GM19240 (cell line): Measurements from ENCODE around the gene DDIT4.
"Not testable (repeated sequence)": the region's sequence is repeated elsewhere in the genome, so short reads cannot be mapped to it uniquely, and the experiment has no call there.

Experiments
- DNase-seq: peaks from one replicate; pipeline ENCODE4 v3.0.0; 2011; ENCODE audit warnings: low spot score; ENCODE audit not compliant: insufficient read length

Gene DDIT4

DNA sequence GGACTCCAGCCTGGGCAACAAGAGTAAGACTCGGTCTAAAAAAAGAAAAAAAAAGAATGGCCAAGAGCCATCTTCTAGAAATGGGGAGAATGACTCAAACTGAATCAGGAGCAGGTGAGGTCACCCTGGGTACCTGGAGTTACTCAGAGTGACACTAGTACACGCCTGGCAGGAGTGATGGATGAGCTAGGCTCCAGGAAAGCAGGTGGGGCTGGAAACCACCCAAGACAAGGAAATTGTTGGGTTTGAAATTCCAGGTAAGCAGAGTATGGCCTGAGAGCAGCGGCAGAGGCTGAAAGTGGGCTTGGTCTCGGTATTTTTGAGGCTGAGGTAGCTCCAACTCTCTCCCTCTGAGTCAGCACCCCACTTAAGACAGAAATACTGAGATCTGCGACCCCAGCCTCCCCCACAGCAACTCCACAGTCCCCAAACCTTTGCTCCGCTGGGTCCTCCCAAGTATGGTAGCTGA is 18.5 kb downstream of the DDIT4 start:
- DNase-seq, result no peak

DNA sequence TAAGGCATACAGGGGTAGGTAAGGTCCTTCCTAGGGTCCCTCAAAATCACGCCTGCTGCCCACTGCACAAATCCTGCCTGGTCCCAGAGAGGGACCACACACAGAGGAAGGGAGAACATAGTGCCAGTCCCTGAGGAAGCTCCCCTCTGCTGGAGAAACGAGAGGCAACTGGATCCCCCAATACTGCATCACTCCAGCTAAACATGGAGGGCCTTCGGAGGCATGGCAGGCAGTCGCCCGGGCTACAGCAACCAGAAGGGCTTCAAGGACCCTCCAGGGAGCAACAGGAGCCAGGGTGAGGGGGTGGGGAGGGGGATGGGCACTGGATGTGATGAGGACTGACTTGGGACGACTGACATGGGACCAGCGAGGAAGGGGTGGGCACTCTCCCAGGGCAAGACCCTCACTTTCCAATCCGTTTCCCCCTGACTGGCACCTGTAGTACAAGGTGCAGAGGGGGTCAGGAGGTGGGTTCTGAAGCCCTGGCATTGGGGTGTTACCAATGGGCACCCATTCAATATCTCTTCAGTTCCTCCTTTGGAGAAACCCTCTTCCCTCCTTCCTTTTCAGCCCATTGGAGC is 21.7 kb downstream of the DDIT4 start:
- DNase-seq, result no peak

DNA sequence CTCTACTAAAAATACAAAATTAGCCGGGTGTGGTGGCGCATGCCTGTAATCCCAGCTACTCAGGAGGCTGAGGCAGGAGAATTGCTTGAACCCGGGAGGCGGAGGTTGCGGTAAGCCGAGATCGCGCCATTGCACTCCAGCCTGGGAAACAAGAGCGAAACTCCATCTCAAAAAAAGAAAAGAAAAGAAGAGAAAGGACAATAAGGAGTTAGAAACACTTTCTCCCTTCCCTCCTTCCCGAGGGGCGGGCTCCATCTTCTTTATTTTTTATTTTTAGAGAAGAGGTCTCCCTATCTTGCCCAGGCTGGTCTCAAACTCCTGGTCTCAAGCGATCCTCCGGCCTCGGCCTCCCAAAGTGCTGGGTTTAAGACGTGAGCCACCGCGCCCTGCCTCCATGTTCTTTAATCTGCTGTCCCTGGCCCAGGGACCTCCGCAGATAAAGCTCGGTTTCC is 23.1 kb downstream of the DDIT4 start:
- DNase-seq, result not testable (repeated sequence)

DNA sequence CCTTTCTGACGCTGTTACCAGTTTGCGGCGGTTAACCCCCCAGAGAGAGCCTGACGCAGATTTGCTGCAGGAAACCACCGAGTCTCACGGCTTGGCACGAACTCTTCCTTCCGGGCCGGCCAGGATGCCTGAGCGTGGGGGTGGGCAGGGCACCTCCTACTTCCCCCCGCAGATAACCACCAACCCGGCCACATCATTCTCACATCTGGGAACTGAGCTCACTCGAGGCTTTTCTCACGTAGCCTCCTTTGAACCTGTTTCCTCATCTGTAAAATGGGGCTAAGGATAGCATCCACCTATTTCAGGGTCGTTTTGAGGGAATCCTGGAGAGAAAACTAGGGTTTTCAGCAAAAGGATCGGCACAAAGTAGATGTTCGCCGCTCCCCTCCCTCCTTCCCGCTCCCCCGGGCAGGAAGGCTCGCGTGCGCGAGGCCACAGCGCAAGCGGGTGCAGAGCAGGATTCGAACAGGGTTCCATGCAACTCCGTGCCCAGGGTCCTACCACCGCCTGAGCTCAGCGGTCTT is 23.6 kb downstream of the DDIT4 start:
- no peak for DNase-seq

DNA sequence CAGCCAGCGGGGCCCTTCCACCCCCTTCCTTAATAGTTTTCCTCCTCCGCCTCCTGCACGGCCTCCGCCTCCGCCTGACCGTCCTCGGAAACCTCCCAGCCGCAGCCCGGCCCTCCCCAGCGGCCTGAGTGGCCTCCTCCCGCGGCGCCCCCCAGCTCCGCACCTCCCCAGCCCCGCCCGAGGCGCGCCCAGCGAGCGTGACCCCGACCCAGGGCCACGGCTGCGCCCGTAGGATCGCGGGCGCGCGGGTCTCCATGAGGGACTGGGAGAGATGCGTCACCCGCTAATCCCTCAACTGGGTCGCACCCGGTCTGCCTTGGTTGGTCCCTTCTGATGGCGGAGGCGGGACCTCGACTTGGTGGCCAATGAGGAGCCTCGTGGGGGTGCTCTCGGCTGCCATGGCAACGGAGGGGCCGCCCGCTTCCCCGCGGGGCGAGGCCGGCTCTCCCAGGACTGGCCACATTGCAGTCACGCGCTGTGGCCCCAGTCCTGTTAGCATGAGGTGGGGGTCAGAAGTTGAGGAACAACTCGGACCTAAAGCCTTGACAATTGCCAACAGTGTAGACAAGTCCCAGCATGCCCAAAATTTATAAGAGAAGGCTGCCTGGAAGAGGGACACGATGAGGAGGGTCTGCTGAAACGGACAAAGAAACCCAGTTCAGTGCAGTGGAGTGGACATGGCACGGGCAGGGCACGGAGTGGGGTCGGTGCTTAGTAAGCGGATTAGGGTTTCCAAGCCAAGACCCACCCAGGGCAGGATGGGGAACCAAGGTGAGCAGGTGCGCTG is 24.3 kb downstream of the DDIT4 start:
- peak; percentile 83 for DNase-seq

DNA sequence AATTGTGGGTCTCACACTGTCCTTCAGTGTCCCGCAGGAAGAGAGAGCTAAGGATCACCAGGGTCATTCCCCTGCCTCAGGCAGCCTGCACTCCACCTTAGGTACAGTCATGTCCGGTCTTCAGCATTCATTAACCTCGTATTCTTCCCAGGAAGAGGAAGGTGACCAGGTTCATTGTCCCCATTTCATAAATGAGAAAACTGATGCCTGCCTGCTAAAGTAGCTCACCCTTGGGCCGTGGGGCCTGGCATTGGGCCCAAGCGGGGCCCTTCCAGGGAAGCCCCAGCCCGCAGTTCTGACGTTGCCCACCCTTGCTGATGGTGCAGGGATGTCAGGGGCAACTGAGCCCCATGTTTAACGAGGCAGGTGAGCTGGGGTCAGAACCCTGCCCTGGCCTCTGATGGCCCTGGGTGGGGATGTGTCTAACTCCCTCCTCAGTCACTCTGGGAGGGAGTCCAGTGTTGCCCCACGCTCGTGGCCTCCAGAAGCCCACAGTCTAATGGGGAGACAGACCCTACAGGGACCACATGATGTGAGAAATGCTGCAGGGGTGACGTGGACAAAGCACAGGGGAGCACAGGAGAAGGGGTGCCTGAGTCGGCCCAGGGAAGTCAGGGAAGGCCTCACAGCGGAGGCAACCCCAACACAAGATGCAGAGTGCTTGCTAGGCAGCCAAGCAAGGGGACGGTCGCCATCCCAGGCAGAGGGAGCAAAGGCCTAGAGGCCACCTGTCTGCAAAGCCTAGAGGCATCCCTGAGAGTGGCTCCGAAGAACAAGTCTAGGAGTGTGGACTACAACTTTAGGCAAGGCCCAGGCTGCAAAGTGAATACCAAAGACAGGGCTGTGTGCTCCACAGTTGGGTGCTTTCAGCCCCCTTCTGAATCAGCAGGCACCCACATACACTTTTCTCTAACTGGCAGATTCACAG is 25.1 kb downstream of the DDIT4 start:
- no peak for DNase-seq

DNA sequence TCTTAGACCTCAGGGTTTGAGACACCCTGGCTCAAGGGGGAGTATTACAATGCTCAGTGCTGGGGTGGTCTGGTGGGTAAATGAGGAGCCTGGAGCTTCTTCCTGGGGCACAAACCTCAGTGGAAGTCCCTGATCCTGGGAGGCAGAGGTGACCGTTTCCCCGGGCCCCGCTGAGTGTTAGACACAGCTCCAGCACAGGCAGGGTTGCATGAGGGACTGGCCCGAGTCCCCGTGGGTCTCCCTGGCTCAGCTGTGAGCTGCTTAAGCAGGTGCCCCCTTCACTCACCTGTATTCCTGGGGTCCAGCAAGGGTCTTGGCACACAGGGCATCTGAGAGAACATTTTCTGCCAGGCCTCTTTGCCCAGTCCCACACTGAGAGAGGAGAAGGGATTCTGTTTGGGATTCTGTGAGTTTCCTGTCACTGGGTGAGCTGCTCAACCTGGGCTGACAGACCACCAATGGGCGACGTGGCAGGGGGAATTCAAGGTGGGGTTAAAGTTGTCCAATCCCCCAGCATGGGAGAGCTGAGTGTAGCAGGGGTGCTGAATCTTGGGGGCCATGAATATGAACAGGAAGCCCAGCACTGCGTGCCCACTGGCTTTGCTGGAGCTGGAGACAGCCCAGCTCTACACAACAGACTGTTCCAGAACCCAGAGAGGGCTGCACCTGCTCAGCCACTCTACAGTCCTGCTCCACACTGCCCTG is 29.9 kb downstream of the DDIT4 start:
- no peak for DNase-seq

DNA sequence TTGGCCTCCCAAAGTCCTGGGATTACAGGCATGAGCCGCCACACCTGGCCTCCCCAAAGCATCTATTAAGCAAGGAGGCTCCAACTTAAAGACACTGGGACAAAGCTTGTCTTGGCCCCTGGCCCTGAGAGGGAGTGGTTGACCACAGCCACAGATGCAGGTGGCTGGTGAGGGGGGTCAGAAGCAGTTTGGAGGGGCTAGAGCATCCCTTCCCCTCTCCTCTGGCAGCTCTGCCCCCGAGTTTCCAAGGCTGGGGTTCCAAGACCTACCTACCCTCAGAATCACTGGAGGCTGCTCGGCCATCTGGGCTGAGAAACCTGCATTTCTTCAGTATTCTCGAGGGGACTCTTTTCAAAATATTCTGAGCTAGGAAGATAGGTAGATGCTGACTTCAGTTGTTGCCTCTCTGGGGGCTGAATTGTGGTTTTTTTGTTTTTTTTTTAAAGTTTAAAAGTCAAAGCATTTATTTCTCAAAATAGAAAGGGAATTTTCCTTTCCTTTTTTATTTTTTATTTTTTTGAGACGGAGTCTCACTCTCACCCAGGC is 32.6 kb downstream of the DDIT4 start:
- no peak for DNase-seq

DNA sequence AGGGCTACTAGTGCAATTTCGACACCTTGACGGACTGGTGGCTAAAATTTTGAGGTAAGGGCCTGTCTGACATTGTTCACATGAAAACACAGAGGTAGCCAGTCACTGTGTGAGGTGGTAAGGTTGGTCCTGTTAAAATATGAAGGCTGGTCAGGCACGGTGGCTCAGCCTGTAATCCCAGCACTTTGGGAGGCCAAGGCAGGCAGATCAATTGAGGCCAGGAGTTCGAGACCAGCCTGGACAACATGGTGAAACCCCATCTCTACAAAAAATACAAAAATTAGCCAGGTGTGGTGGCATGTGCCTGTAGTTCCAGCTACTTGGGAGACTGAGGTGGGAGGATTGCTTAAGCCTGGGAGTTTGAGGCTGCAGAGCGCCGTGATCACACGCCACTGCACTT is 34.0 kb downstream of the DDIT4 start:
- DNase-seq, result not testable (repeated sequence)

DNA sequence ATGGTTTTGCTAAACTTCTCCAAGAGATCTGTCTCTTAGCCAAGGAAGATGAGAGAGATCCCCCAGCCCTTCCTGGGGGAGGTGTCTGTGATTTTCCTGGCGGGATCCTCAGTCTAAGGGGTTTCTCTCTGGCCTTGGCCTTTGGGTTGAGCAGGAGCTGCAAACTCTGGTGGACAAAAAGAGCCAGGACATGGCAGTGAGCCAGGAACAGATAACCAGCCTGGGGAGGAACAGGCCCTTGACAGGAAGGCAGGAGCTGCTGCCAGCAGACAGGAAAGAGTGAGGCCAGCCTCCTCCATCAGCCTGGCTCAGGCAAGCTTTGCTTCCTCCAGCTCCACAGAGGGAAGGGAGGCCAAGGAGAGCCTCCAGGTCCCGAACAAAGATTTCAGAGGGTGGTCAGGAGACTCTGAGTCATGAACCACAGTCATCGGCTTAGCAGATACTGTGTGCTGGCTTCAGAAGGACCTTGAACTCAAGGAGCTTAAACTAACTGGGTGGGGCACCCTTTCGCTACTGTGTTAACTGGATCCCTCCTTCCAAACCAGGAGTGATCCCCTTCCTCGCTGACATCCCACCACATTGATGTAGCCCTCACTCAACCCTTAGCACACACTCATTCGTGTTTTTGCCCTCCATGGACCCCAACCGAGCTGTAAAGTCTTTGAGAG is 34.7 kb downstream of the DDIT4 start:
- no peak for DNase-seq

DNA sequence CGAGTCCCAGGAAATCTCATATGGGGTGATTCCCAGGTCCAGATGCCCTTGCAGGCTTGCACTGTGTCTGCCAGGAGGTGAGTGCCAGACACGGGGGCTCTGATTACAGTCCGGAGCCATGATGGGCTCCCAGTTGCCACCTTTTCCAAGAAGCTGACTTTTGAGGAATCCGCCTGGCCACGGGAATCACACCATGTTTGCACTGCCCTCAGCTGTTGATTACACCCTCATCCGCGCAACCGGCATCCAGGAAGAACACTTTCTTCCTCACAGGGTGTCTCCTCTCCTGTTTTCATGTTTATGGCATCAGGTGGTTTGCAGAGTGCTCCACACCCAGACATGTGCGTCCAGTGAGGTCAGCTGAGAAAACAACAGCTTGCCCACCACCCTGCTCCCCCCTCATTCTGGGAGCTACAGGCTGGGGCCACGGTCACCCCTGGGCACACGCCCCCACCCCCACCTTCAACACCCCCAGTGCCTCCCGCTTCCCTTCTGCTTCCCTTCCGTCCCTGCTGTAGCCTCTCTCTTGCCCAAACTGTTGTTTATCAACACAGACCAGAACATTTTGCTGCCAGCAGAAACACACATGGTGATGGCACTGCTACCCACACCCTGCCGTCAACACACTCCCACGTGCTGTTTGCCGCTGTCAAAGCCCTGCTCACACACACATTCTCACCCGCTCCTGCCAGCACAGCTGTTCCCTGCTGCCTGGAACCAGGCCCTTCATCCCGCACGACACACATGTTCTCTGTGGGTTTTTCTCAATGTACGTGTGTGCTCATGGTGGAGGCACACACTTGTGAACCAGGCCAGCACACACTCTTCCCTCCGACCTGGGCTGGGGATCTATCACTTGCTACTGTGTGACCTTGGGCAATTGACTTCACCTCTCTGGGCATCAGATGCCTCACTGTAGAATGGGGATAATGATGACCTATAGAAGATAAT is 35.8 kb downstream of the DDIT4 start:
- no peak for DNase-seq

DNA sequence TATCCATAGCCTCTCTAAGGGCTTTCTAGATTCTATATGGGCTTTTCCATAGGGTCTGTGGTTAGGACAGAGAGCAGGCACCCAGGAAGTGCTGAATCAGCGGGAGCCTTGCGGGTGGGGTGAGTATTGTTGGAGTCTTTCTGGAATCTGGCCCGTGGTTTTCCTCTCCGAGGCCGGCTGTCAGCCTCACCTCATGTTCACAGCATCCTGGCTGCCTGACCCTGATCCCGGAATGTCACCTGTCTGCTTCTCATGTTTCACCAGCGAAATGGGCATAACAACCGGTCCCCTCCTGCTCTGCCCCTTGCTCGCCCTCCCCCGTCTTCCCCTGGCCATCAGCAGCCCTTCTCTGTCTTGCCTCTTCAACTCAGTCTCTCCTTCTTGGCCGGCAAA is 36.5 kb downstream of the DDIT4 start:
- DNase-seq, result no peak

DNA sequence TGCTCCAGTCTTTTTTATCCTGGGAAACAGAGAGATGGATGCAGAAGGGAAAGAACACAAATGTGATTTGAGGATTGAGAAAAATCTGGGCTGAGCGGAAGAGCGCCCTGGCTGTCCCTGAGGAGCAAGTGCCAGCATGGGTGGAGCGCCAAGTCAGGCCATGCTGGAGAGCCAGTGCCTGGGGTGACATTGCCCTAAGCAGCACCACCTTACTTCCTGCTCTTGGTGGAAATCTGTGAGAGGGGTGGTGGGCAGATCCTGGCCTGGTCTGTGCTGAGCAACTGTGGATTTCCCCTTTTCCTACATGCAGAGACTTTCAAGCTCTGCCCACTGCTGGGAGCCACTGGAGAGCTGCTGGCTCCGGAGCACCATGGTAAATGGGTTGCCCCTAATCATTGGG is 36.9 kb downstream of the DDIT4 start:
- DNase-seq, result no peak

DNA sequence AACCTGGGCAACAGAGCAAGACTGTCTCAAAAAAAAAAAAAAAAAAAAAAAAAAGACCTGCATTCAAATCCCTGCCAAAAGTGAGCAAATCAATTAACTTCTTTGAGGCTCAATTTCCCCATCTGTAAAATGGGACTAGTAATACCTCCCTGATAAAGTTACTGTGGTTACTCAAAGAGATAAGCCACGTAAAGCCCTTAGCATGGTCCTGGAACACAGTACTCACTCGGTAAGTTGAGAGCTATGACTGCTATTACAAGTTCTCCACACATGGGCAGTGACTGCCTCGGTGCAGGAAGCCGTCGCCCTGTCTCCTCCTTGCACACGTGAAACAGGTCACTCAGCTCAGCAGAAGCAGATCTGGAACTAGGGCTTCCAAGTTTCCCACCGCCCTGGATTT is 37.9 kb downstream of the DDIT4 start:
- no peak for DNase-seq

DNA sequence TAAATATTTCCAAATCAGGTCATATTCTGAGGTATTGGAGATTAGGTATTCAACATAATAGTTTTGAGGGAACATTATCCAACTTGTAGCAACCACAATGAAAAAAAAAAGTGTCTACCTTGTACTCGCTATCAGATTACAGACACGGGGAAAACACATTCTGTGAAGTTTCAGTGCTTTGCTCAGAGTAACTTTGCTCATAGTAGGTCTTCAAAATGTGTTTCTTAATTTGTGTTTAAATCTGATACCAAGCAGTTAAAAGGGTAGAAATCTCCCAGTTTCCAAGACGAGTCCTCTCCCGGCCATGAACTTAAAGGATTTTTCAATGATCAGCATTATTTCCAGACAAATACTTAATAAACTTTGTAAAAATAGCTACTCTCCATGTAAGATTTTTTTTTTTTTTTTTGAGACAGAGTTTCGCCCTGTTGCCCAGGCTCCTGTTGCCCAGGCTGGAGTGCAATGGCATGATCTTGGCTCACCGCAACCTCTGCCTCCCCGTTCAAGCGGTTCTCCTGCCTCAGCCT is 39.2 kb downstream of the DDIT4 start:
- DNase-seq, result no peak

DNA sequence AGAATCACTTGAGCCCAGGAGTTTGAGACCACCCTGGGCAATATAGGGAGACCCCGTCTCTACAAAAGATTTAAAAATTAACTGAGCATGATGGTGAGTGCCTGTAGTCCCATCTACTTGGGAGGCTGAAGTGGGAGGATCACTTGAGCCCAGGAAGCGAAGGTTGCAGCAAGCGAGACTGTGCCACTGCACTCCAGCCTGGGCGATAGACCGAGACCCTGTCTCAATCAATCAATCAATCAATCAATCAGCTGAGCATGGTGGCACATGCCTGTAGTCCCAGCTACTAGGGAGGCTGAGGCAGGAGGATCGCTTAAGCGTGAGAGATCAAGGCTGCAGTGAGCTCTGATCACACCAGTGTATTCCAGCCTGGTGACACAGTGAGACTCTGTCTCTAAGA is 40.5 kb downstream of the DDIT4 start:
- no peak for DNase-seq

DNA sequence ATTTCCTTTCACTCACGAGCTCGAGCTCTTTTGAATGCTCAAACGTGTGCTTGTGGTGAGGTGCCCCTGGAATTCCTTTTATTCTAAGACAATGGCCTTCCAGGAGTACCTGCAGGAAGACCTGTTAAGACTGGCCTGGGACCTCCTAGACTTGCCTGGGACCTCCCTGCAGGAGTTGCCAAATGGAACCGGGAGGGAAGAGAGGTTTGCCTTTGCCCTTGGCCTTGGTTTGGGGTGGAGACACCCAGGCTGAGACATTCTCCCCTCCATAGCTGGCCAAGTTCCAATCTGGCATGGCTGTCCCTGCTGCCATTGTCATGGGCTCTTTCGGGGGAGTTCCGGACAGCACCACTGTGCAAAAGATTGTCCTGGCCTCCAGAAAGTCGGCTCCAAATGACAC is 41.3 kb downstream of the DDIT4 start:
- DNase-seq, result no peak

DNA sequence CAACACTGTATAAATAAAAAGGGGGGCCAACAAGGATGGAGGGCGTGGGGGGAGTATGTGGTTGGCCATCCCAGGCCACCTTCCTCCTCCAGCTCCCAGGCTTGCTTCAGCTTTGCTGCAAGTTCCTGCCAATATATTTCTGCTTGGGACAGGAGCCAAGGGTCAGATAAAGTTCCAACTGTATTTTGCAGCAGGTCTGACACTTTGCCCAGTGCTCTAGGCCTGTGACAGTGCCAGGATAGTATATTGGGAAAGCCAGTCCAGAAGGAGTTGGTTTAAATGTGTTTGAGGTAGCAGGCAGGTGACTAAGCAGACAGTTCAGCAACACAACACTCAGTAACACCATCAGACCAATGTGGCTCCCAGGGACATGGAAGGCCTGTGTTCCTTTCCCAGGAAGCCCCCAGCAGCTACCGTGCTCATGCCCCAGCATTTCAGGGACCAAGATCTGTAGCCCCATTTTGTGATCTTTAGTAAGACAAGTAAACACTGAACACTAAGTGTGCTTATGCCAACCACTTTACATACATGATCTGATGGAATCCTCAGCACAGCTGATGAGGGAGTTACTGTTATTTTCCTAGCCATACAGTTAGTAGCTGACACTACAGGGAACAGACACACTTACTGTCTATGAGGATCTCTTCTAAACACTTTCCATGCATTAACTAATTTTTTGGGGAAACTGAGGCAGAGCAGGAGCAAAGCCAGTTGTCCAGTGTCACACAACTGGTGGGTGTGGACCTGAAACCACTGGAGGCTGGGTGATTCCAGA is 42.1 kb downstream of the DDIT4 start:
- no peak for DNase-seq
